Measurements from ENCODE around the gene EFHC1.
A peak's percentile ranks its signal among the peaks of the same experiment; 100 is the strongest.

EFHC1 gene

GRCh38 chr6:52552278-52552643 is 132.1 kb downstream of the EFHC1 start:
- Histone ChIP-seq H3K4me3 (ENCODE audit: low read length, poor library complexity, severe bottlenecking) (no peak overlapping the region), H4K20me1 (ENCODE audit: insufficient read depth, low read length, poor library complexity, severe bottlenecking) (peaks cover 23% of the 10 kb centered on the region), H3K79me2 (ENCODE audit: insufficient read depth, low read length) (peaks cover 93% of the 10 kb centered on the region), H3K9ac (ENCODE audit: low read depth, low read length, poor library complexity, severe bottlenecking) (peak overlapping the region; percentile 69), H2AFZ (ENCODE audit: low read length) (no peak overlapping the region), H3K4me2 (ENCODE audit: low read depth, low read length, poor library complexity, severe bottlenecking) (peak overlapping the region; percentile 80), H3K36me3 (ENCODE audit: insufficient read depth, low read length) (peaks cover 9% of the 10 kb centered on the region; the same call in 1 of the 2 replicates), H3K9me2 (replicated peaks; ENCODE audit: low read depth, low read length) (no peaks in the 10 kb centered on the region), H3F3A (ENCODE audit: low read depth) (0 out of 2 replicates have a peak, but pooled peaks cover 8% of the 10 kb centered on the region), H3K9me3 (ENCODE audit: insufficient read depth, low read depth, low read length) (no peaks in the 10 kb centered on the region), H3K4me1 (ENCODE audit: insufficient read depth, low read length, poor library complexity, severe bottlenecking) (peaks cover 65% of the 10 kb centered on the region), H3K27me3 (ENCODE audit: insufficient read depth, low read length, poor library complexity, severe bottlenecking) (no peaks in the 10 kb centered on the region)
- TF ChIP-seq CTCF (conservative IDR thresholded peaks at IDR 0.05; ENCODE audit: low read length), result no peak

- peak overlapping the region; percentile 69 for H3K9ac ChIP-seq (ENCODE audit: low read depth, low read length, poor library complexity, severe bottlenecking)
- 0 out of 2 replicates have a peak, but pooled peaks cover 8% of the 10 kb centered on the region for H3F3A ChIP-seq (ENCODE audit: low read depth)
- no peak overlapping the region for H3K4me3 ChIP-seq (ENCODE audit: low read length, poor library complexity, severe bottlenecking)
- peaks cover 24% of the 10 kb centered on the region for H4K20me1 ChIP-seq (ENCODE audit: insufficient read depth, low read length, poor library complexity, severe bottlenecking)
- H3K27me3 ChIP-seq (ENCODE audit: insufficient read depth, low read length, poor library complexity, severe bottlenecking), result no peaks in the 10 kb centered on the region
- H3K4me2 ChIP-seq (ENCODE audit: low read depth, low read length, poor library complexity, severe bottlenecking), result no peak overlapping the region
- no peaks in the 10 kb centered on the region for H3K9me3 ChIP-seq (ENCODE audit: insufficient read depth, low read depth, low read length)
- no peak for TF ChIP-seq EZH2phosphoT487 (IDR thresholded peaks at IDR 0.05; ENCODE audit: borderline replicate concordance)
- no peak for TF ChIP-seq CTCF (conservative IDR thresholded peaks at IDR 0.05; ENCODE audit: low read length)
- no peaks in the 10 kb centered on the region for H3K9me2 ChIP-seq (replicated peaks; ENCODE audit: low read depth, low read length)
- peaks cover 7% of the 10 kb centered on the region; the same call in 1 of the 2 replicates for H3K36me3 ChIP-seq (ENCODE audit: insufficient read depth, low read length)
- H3K79me2 ChIP-seq (ENCODE audit: insufficient read depth, low read length), result peaks cover 93% of the 10 kb centered on the region
- no peak overlapping the region for H2AFZ ChIP-seq (ENCODE audit: low read length)
- H3K4me1 ChIP-seq (ENCODE audit: insufficient read depth, low read length, poor library complexity, severe bottlenecking), result peaks cover 61% of the 10 kb centered on the region
Measured at GRCh38 chr6:52553158-52553557, 133.0 kb downstream of the EFHC1 start.

- no peak overlapping the region for H3K4me3 ChIP-seq (ENCODE audit: low read length, poor library complexity, severe bottlenecking)
- H4K20me1 ChIP-seq (ENCODE audit: insufficient read depth, low read length, poor library complexity, severe bottlenecking), result peaks cover 30% of the 10 kb centered on the region
- peaks cover 6% of the 10 kb centered on the region for H3K36me3 ChIP-seq (ENCODE audit: insufficient read depth, low read length)
- no peaks in the 10 kb centered on the region for H3K27me3 ChIP-seq (ENCODE audit: insufficient read depth, low read length, poor library complexity, severe bottlenecking)
- no peak overlapping the region for H3K4me2 ChIP-seq (ENCODE audit: low read depth, low read length, poor library complexity, severe bottlenecking)
- H2AFZ ChIP-seq (ENCODE audit: low read length), result no peak overlapping the region
- H3K79me2 ChIP-seq (ENCODE audit: insufficient read depth, low read length), result peaks cover 93% of the 10 kb centered on the region
- no peaks in the 10 kb centered on the region for H3K9me2 ChIP-seq (replicated peaks; ENCODE audit: low read depth, low read length)
- peaks cover 61% of the 10 kb centered on the region for H3K4me1 ChIP-seq (ENCODE audit: insufficient read depth, low read length, poor library complexity, severe bottlenecking)
- H3F3A ChIP-seq (ENCODE audit: low read depth), result 0 out of 2 replicates have a peak, but pooled peaks cover 8% of the 10 kb centered on the region
- TF ChIP-seq CTCF (conservative IDR thresholded peaks at IDR 0.05; ENCODE audit: low read length) (no peak), EZH2phosphoT487 (IDR thresholded peaks at IDR 0.05; ENCODE audit: borderline replicate concordance) (no peak)
- H3K9ac ChIP-seq (ENCODE audit: low read depth, low read length, poor library complexity, severe bottlenecking), result no peak overlapping the region
- no peaks in the 10 kb centered on the region for H3K9me3 ChIP-seq (ENCODE audit: insufficient read depth, low read depth, low read length)
Measured at GRCh38 chr6:52553719-52554118, 133.6 kb downstream of the EFHC1 start.

Data from Loucy (cell line).